Measurements from ENCODE around the gene ECE2.
"Not testable (repeated sequence)": the region's sequence is repeated elsewhere in the genome, so short reads cannot be mapped to it uniquely, and the experiment has no call there.

ECE2 gene

DNA sequence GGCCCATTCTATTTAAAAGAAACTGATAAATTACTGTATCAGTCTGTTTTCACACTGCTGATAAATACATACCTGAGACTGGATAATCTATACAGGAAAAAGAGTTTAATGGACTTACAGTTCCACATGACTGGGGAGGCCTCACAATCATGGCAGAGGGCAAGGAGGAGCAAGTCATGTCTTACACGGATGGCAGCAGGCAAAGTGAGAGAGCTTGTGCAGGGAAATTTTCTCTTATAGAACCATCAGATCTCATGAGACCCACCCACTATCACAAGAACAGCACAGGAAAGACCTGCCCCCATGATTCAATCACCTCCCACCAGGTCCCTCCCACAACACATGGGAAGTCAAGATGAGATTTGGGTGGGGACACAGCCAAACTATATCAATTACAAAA lies 8.6 kb upstream of the ECE2 start:
- DNase-seq (ENCODE audit: low spot score) = not testable (repeated sequence)

DNA sequence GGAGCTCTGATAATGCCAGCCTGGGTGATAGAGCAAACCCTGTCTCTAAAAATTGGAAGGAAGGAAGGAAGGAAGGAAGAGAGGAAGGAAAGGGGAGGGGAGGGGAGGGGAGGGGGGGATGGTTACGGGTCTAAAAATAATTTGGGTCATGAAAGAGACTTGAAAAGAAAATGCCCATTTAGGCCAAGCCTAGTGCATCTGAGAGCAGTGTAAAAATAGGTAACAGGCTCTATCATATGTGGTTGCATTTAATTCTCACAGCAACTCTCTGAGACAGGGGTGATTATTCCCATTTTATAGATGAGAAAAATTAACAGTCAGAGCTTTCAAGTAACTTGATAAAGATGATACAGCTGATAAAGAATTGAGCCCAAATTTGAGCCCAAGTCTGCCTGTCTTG lies 3.6 kb upstream of the ECE2 start:
- no peak for DNase-seq (ENCODE audit: low spot score)

- DNase-seq (ENCODE audit: low spot score) = no peak
These were observed 481 bp upstream of the ECE2 start for GRCh38 chr3:184275381-184275701.

DNA sequence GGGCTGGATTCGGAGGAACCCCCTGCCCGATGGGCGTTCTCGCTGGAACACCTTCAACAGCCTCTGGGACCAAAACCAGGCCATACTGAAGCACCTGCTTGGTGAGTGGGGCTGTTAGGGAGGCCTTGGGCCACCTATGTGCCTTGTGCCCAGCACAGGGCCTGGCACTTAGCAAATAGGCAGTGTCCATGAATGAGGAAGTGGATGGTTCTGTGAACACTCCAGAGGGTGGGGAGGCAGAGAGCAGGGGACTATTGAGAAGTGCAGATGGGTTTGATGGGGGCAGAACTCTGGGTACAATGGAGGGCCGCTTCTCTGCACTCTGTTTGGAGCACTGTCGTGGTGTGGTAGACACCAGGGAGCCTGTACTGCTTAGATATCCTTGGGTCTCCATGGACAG lies 1.5 kb downstream of the ECE2 start:
- no peak for DNase-seq (ENCODE audit: low spot score)

GRCh38 chr3:184282941-184283340 lies 7.1 kb downstream of the ECE2 start:
- no peak for DNase-seq (ENCODE audit: low spot score)

GRCh38 chr3:184283681-184284080 lies 7.9 kb downstream of the ECE2 start:
- DNase-seq (ENCODE audit: low spot score) = no peak

DNA sequence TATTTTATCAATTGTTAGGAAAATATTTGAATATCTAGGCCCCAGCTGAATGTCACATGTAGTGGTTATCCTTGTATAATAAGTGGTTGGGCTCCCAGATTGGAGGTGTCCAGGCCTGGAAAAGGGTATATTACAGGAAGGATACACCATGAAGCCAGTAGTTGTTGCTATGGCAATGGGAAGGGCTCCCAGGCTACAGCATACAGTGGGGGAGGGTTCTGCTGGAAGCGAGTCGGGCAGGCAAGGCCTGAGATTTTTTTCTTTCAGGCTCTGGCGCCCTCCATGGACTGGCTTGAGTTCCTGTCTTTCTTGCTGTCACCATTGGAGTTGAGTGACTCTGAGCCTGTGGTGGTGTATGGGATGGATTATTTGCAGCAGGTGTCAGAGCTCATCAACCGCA lies 8.9 kb downstream of the ECE2 start:
- peak; percentile 67 for DNase-seq (ENCODE audit: low spot score)

- peak; percentile 48 for DNase-seq (ENCODE audit: low spot score)
These were observed 13.7 kb downstream of the ECE2 start for GRCh38 chr3:184289426-184289938.

DNA sequence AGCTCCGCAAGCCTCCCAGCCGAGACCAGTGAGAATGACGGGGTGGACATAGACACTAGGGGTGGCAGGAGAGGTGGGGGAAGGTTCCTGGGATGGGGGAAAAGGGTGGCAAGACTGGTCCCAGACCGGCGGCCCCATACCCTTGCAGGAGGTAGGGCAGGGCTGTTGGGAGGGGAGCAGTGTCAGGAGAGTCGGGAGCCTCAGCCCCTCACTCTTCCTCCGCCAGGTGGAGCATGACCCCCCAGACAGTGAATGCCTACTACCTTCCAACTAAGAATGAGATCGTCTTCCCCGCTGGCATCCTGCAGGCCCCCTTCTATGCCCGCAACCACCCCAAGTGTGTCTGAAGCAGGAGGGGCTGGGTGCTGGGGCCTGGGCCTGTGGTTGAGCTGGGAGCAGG lies 14.5 kb downstream of the ECE2 start:
- no peak for DNase-seq (ENCODE audit: low spot score)

DNA sequence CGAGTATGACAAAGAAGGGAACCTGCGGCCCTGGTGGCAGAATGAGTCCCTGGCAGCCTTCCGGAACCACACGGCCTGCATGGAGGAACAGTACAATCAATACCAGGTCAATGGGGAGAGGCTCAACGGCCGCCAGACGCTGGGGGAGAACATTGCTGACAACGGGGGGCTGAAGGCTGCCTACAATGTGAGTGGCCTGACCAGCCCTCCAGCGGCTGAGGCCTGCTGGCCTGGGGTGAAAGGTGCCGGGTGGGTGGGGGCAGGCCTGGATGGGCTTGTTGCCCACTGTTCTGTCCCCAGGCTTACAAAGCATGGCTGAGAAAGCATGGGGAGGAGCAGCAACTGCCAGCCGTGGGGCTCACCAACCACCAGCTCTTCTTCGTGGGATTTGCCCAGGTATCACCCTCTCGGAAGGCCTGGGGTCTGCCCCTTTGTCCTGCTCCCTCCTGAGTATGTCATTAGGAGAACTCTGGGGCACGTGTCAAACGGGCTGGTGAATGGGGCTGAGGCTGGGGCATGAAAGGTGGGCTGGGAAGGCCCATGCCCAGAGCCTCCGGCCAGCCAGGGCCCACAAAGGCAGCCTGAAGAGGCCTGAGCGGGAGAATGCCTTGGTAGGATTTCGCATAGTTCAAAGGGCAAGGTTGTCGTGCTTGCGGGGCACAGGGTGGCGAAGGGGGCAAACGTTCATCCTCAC lies 15.4 kb downstream of the ECE2 start:
- no peak for DNase-seq (ENCODE audit: low spot score)

- no peak for DNase-seq (ENCODE audit: low spot score)
These were observed 16.1 kb downstream of the ECE2 start for GRCh38 chr3:184291738-184292445.

DNA sequence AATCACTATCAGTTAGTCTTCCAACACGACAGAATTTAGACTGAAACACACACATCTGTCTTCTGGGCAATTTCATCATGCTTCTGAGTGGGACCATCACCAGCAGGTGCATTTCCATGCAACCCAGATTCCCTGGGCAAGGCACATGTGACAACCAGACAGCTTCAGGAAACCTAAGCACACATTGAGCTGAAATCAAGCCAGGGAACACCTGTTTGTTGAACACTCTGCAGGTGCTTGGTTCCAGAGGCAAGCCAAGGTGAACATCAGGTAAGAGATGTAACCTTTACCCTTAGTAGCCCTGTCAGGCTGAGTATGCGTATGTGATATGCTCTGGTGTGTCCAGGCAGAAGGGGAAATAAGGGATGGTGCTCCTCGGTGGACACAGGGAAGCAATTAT lies 19.9 kb downstream of the ECE2 start:
- DNase-seq (ENCODE audit: low spot score) = no peak

DNA sequence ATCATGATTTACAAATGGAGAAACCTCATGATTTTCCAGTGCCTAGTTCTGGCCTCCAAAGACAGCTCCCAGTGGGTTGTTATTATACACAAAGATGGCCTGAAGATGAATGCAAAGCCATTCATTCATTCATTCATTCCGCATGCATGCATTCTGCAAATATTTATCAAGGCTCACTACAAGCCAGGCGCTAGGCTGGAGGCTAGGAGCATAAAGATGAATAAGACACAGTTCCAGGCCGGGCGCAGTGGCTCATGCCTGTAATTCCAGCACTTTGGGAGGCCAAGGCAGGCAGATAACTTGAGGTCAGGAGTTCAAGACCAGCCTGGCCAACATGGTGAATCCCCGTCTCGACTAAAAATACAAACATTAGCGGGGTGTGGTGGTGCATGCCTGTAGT lies 20.8 kb downstream of the ECE2 start:
- no peak for DNase-seq (ENCODE audit: low spot score)

DNA sequence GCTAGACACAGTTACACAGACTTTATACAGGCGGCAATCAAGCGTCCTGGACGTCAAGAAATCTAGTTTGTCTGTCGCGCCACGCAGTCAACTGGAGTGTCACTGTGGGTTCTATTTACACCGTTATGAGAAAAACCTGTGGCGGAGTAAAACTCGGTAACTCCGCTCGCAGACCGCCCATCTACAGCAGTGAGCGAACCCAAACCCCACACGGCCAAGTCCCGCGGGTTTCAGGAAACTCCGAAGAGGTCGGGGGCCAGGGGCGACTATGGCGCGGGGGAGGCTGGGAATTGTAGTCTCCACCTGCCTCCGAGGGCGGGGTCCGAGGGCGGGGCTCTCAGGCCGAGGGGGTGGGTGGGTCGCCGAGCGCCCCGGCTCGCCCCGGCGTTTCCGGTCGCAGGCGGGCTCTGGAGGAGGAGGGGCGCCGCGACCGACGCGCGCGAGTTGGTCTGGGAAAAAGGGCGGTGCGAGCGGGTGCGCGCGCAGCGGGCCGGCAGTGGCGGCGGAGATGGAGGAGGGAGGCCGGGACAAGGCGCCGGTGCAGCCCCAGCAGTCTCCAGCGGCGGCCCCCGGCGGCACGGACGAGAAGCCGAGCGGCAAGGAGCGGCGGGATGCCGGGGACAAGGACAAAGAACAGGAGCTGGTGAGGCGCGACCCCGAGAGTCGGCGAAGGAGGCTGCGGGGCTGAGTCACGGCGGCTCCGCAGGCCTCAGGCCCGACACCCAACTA lies 23.1 kb downstream of the ECE2 start, which contains the start of gene PSMD2:
TSS of gene PSMD2 (plus strand) at position 483 of the 729 bp plus-strand sequence. CDS start at position 509, 26 bp downstream.
- DNase-seq (ENCODE audit: low spot score) = peak; percentile 95

- no peak for DNase-seq (ENCODE audit: low spot score)
These were observed 23.9 kb downstream of the ECE2 start for GRCh38 chr3:184299488-184300377.

GRCh38 chr3:184300378-184300720 lies 24.5 kb downstream of the ECE2 start:
- peak; percentile 79 for DNase-seq (ENCODE audit: low spot score)

DNA sequence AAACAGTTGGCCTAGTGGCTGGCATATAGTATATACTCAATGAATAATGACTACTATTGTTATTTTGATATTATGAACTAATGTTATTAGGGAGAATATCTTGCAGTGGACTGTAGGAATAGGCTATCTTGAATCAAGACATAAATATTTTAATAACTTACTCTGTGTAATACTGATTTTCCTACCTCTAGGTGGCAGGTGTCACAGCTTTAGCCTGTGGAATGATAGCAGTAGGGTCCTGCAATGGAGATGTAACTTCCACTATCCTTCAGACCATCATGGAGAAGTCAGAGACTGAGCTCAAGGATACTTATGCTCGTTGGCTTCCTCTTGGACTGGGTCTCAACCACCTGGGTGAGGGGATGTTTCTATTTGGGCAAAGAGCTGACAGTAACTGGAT lies 29.8 kb downstream of the ECE2 start:
- no peak for DNase-seq (ENCODE audit: low spot score)

DNA sequence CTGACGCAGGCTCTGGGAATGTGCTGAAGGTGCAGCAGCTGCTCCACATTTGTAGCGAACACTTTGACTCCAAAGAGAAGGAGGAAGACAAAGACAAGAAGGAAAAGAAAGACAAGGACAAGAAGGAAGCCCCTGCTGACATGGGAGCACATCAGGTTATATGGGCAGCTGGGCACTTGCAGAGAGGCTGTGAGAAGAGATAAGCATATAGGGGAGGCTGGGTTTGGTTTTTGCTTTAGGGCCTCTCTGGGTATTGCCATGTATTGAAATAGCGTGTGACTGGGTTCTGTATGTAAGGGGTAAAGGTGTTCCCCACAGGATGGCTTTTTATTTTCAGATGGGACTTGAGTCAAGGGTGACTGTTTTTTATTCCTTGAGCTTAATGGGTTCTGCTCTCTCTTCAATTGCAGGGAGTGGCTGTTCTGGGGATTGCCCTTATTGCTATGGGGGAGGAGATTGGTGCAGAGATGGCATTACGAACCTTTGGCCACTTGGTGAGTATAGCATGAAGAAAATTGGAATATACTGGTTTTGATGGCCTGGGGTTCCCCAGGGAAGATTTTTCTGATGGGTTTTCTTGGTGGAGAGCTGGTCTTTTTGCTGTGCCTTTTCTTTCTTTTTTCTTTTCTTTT lies 30.6 kb downstream of the ECE2 start:
- no peak for DNase-seq (ENCODE audit: low spot score)

DNA sequence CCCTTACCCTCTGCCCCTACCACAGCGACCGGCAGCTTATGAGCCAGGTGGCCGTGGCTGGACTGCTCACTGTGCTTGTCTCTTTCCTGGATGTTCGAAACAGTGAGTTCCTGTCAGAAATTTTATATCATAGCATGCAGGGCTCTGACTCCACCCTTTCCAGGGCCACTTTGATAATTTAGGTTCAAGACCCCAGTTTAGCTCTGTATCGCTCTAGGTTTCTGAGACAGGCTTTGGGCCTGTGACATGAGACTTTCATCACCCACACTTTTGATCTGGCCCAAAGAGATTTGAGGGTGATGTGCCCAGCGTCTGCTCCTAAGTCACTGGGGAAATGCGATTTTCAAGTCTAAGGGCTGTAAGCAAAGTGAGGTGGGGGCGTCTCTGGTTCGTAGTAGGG lies 32.1 kb downstream of the ECE2 start:
- DNase-seq (ENCODE audit: low spot score) = no peak

DNA sequence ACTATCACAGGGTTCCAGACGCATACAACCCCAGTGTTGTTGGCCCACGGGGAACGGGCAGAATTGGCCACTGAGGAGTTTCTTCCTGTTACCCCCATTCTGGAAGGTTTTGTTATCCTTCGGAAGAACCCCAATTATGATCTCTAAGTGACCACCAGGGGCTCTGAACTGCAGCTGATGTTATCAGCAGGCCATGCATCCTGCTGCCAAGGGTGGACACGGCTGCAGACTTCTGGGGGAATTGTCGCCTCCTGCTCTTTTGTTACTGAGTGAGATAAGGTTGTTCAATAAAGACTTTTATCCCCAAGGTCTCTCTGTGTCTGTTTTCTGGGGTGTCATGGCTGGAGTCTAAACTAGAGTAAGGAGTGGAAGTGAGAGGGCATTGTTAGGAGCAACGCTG lies 32.9 kb downstream of the ECE2 start:
- DNase-seq (ENCODE audit: low spot score) = no peak

DNA sequence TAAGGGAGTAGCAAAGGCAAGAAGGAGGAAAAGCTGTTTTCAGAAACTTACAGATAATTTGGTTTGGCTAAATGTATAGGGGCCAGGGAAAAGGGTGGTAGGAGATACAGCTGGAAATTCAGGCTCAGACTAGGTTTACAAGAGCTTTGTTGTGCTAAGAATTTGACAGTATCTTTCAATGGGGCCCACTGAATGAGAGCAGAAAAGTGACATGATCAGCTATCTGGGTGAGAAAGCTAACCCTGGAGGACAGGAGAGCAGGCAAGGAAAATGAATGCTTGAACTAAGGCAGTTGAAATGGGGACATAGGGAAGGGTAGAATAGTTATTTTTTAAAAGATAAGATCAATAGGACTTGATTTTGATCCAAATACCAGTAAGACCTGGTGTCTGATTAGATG lies 35.8 kb downstream of the ECE2 start:
- DNase-seq (ENCODE audit: low spot score) = no peak

DNA sequence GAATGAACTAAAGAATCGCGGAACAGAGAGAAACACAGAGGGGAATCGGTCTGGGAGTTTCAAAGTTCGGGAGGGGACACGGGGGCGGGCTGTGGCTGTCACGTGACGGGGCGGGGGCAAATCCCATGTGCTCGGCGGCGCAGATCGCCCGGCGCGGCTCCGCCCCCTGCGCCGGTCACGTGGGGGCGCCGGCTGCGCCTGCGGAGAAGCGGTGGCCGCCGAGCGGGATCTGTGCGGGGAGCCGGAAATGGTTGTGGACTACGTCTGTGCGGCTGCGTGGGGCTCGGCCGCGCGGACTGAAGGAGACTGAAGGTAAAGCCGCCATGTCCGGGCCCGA lies 38.5 kb downstream of the ECE2 start, which contains the start of gene EIF4G1:
TSS of gene EIF4G1 (plus strand) at position 244 of the 337 bp plus-strand sequence. CDS start 1,191 bp downstream, outside the sequence.
- peak; percentile 91 for DNase-seq (ENCODE audit: low spot score)

All from kidney capillary endothelial cell (primary cell).